Naive thymus-derived CD8-positive, alpha-beta T cell (primary cell): Measurements from ENCODE around the gene IPO5. TPM values are rescaled to one million over a fixed set of nuclear protein-coding genes. Genes with fewer than 3 reads are reported as not detected.

ENCODE experiments used
- ATAC-seq, 2 donors: fragments of 150-1000 bp; cut with Tn5 transposase in 1 of 2; sonication (Bioruptor Pico), chemical (Tn5 transposase) in 1 of 2; 1 replicate in 1 of 2; 2 replicates in 1 of 2; pipeline ENCODE4 v1.10.0; 2021; ENCODE audit warnings: mild to moderate bottlenecking in 2 of 2, moderate library complexity in 2 of 2
- POLR2A ChIA-PET: fragments of 350-600 bp; sonication (Branson Sonifier 250); formaldehyde crosslinking; loops from one replicate; lab custom pipeline; 2021; ENCODE audit warnings: antibody characterized with exemption; lab: Charles Lee
- DNase-seq, 10 donors: peaks; one replicate each; pipeline versions ENCODE4 v3.0.0 to v3.0.0-alpha.2; 2020 to 2022
- H3K27ac Mint-ChIP-seq, 10 donors: one replicate each; pipeline ENCODE4 v1.8.0; 2020 to 2022; ENCODE audit warnings: mild to moderate bottlenecking in 10 of 10, mixed read lengths in 10 of 10, moderate library complexity in 4 of 10, inconsistent platforms in 1 of 10
- H3K27me3 Mint-ChIP-seq, 5 donors: one replicate each; pipeline ENCODE4 v1.8.0; 2021 to 2022; ENCODE audit warnings: mixed read lengths in 5 of 5
- H3K36me3 Mint-ChIP-seq, 3 donors: one replicate each; pipeline ENCODE4 v1.8.0; 2020 to 2022; ENCODE audit warnings: mixed read lengths in 3 of 3, mild to moderate bottlenecking in 2 of 3, inconsistent platforms in 1 of 3
- H3K4me1 Mint-ChIP-seq, 4 donors: one replicate each; pipeline ENCODE4 v1.8.0; 2021 to 2022; ENCODE audit warnings: mixed read lengths in 4 of 4
- H3K4me3 Mint-ChIP-seq, 10 donors: one replicate each; pipeline ENCODE4 v1.8.0; 2020 to 2022; ENCODE audit warnings: mild to moderate bottlenecking in 10 of 10, mixed read lengths in 10 of 10, moderate library complexity in 6 of 10, inconsistent platforms in 1 of 10
- H3K9me3 Mint-ChIP-seq, 9 donors: one replicate each; pipeline ENCODE4 v1.8.0; 2020 to 2022; ENCODE audit warnings: mixed read lengths in 9 of 9, mild to moderate bottlenecking in 3 of 9, inconsistent platforms in 1 of 9, moderate library complexity in 1 of 9
- polyA plus RNA-seq, 3 donors: library from polyadenylated mRNA; unstranded; fragments of 300-500 nt; fragmentation: Illumina TruSeq; gene quantifications; one replicate each; pipeline ENCODE4 v1.2.3, GENCODE V29; 2021
- total RNA-seq, 8 experiments: library from RNA in 2 of 8; stranded (reverse) in 2 of 8; gene quantifications; one replicate each; pipeline ENCODE4 v1.2.3 and lab custom pipeline; 2021 to 2026

The IPO5 gene
- total and polyA plus RNA-seq, 5 experiments from 2014 or later = 33.1 to 94.1 (median 38.8) TPM

GRCh38 chr13:97961340-97961739, 7.9 kb downstream of the IPO5 start:
- no peak for ATAC-seq
- no peak overlapping the region for H3K4me3 Mint-ChIP-seq
- no peaks in the 10 kb centered on the region for H3K36me3 Mint-ChIP-seq

GRCh38 chr13:97962887-97963286, 9.4 kb downstream of the IPO5 start:
- H3K27ac Mint-ChIP-seq = no peak overlapping the region
- DNase-seq (no peak), ATAC-seq (no peak)
- POLR2A ChIA-PET = no interaction called here
- H3K9me3 Mint-ChIP-seq = no peaks in the 10 kb centered on the region
- H3K36me3 Mint-ChIP-seq = no peaks in the 10 kb centered on the region
- no peak overlapping the region for H3K4me3 Mint-ChIP-seq
- peaks cover 5 to 11% (median 6%) of the 10 kb centered on the region in 5 donors for H3K27me3 Mint-ChIP-seq
- H3K4me1 Mint-ChIP-seq = no peaks in the 10 kb centered on the region

More at GRCh38 chr13:97961340-97961739, 7.9 kb downstream of the IPO5 start:
- Mint-ChIP-seq H3K9me3 (no peaks in the 10 kb centered on the region), H3K27ac (no peak overlapping the region), H3K27me3 (peaks cover 0 to 3% (median 0%) of the 10 kb centered on the region in 5 donors), H3K4me1 (no peaks in the 10 kb centered on the region)
- no peak for DNase-seq
- POLR2A ChIA-PET = no interaction called here

GRCh38 chr13:97967226-97967625, 13.8 kb downstream of the IPO5 start:
- Mint-ChIP-seq H3K4me3 (no peak overlapping the region), H3K27ac (no peak overlapping the region), H3K36me3 (no peaks in the 10 kb centered on the region), H3K9me3 (no peaks in the 10 kb centered on the region), H3K4me1 (no peaks in the 10 kb centered on the region), H3K27me3 (peaks cover 10 to 18% (median 12%) of the 10 kb centered on the region in 5 donors)
- POLR2A ChIA-PET = no interaction called here
- ATAC-seq (no peak), DNase-seq (no peak)

- POLR2A ChIA-PET = no interaction called here
- ATAC-seq = no peak
Measured at GRCh38 chr13:97967948-97968347, 14.5 kb downstream of the IPO5 start.

GRCh38 chr13:97971519-97971918, 18.0 kb downstream of the IPO5 start:
- POLR2A ChIA-PET = no interaction called here
- Mint-ChIP-seq H3K4me1 (peaks cover 4 to 10% (median 6%) of the 10 kb centered on the region in 4 donors), H3K4me3 (no peak overlapping the region), H3K27me3 (peaks cover 9 to 16% (median 11%) of the 10 kb centered on the region in 5 donors), H3K36me3 (no peaks in the 10 kb centered on the region), H3K9me3 (no peaks in the 10 kb centered on the region), H3K27ac (no peak overlapping the region)
- no peak for DNase-seq
- ATAC-seq = no peak

More at GRCh38 chr13:97967948-97968347, 14.5 kb downstream of the IPO5 start:
- Mint-ChIP-seq H3K4me3 (no peak overlapping the region), H3K27me3 (peaks cover 10 to 18% (median 12%) of the 10 kb centered on the region in 5 donors), H3K9me3 (no peaks in the 10 kb centered on the region), H3K27ac (peak overlapping the region in 1 of 10 donors; percentile 24), H3K36me3 (no peaks in the 10 kb centered on the region), H3K4me1 (no peaks in the 10 kb centered on the region)
- DNase-seq = no peak

GRCh38 chr13:97974773-97975172, 21.3 kb downstream of the IPO5 start:
- POLR2A ChIA-PET = interaction anchor here (0.9 kb wide), 1 partner anchor 542 kb away, joined by 3 read pairs; no protein-coding TSS in a partner anchor
- Mint-ChIP-seq H3K4me3 (peak overlapping the region in 9 of 10 donors; percentile 38 to 91 (median 67)), H3K27ac (peak overlapping the region in 7 of 10 donors; percentile 25 to 97 (median 65)), H3K4me1 (peaks cover 14 to 31% (median 31%) of the 10 kb centered on the region in 4 donors), H3K36me3 (no peaks in the 10 kb centered on the region), H3K9me3 (no peaks in the 10 kb centered on the region), H3K27me3 (peaks cover 0 to 1% (median 0%) of the 10 kb centered on the region in 5 donors)
- no peak for DNase-seq
- ATAC-seq = no peak

DNA sequence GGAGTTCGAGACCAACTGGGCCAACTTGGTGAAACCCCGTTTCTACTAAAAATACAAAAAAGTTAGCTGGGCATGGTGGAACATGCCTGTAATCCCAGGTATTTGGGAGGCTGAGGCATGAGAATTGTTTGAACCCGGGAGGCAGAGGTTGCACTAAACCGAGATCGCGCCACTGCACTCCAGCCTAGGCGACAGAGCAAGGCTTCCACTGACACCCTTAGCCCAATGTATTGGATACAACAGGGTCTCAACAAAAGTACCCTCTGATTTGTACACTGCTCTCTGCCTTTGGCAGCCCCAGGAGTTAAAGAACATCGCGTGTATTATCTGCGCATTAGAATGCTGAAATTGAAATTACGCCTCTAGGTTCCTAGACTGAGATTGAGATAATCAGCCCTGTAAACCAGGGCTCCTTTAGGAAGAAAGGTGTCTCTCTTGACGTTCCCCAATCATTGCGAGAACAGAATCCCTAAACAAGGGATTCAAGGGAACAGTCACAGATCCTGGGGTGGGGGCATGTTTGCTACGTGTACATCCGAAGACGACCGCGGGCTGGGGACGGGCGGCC, 21.9 kb downstream of the IPO5 start:
- no peak for ATAC-seq
- POLR2A ChIA-PET = interaction anchor here (1.5 kb wide), 1 partner anchor 542 kb away, joined by 8 read pairs; the partner anchor contains the start of gene RAP2A
- Mint-ChIP-seq H3K4me1 (peaks cover 14 to 36% (median 33%) of the 10 kb centered on the region in 4 donors), H3K4me3 (peak overlapping the region; percentile 82 to 95 (median 91)), H3K27ac (peak overlapping the region; percentile 91 to 98 (median 96)), H3K36me3 (no peaks in the 10 kb centered on the region), H3K9me3 (no peaks in the 10 kb centered on the region), H3K27me3 (peaks cover 0 to 1% (median 0%) of the 10 kb centered on the region in 5 donors)
- peak in 1 of 10 donors; percentile 30 for DNase-seq

- Mint-ChIP-seq H3K4me3 (peak overlapping the region; percentile 82 to 95 (median 91)), H3K4me1 (peaks cover 15 to 41% (median 37%) of the 10 kb centered on the region in 4 donors), H3K27ac (peak overlapping the region; percentile 91 to 98 (median 96)), H3K9me3 (no peaks in the 10 kb centered on the region), H3K36me3 (peaks cover 0 to 1% (median 0%) of the 10 kb centered on the region in 3 donors), H3K27me3 (peaks cover 0 to 1% (median 0%) of the 10 kb centered on the region in 5 donors)
- DNase-seq = peak; percentile 82 to 95 (median 89)
- peak; percentile 90 to 92 for ATAC-seq
- POLR2A ChIA-PET = interaction anchor here (0.6 to 1.5 kb wide), 2 partner anchors 528 to 543 kb away, joined by 4 to 8 read pairs; partner anchors contain the start of gene RAP2A
Measured at GRCh38 chr13:97975848-97976609, 22.6 kb downstream of the IPO5 start.

DNA sequence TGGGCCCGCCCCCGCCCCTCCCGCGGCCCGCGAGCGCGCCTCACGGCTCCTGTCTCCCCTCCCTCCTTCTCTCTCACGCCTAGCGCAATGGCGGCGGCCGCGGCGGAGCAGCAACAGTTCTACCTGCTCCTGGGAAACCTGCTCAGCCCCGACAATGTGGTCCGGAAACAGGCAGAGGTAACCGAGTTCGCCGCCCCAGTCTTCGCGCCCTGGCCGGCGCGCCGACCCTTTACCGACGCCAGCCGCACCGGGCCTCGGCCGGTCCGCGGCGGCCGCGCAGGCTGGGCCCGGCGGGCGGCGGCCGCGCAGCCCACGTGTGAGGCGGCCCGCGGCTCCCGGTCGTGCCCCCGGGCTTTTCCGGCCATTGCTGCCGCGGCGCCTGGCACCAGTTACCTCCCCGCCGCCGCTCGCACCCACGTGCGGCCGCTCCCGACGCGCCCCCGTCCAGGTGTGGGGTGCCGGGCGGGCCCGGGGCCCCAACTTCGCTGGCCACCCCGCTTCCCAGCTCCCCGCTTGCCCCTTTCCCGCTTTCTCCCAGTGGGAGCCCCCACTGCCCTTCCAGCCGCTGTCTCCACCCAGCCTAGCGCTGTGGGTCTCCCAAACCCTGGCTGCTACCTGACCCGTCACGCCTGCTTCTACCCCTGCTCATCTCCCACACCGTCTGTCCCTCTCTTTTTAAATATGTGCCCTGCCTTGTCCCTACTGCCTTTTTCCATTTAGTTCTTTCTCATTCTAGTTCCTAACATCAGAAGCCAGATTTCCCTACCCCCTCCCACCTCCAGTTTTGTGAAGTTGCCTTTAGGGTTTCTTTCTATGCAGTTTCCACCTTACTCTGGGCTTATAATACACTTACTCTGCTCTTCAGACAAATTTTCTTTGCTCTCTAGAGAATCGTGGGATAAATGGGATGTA, 23.4 kb downstream of the IPO5 start:
- Mint-ChIP-seq H3K36me3 (peaks cover 0 to 2% (median 0%) of the 10 kb centered on the region in 3 donors), H3K27me3 (no peaks in the 10 kb centered on the region), H3K4me3 (peak overlapping the region; percentile 88 to 97 (median 92)), H3K9me3 (no peaks in the 10 kb centered on the region), H3K4me1 (peaks cover 18 to 49% (median 44%) of the 10 kb centered on the region in 4 donors), H3K27ac (peak overlapping the region; percentile 84 to 96 (median 92))
- POLR2A ChIA-PET = interaction anchor here (0.6 to 1.5 kb wide), 2 partner anchors 529 to 544 kb away, joined by 4 to 8 read pairs; partner anchors contain the start of gene RAP2A
- peak in 3 of 10 donors; percentile 1 to 64 (median 8) for DNase-seq
- ATAC-seq = peak; percentile 76

GRCh38 chr13:97977982-97978381, 24.5 kb downstream of the IPO5 start:
- H3K27me3 Mint-ChIP-seq = no peaks in the 10 kb centered on the region
- peak overlapping the region in 5 of 10 donors; percentile 84 to 93 (median 90) for H3K27ac Mint-ChIP-seq
- DNase-seq (no peak), ATAC-seq (no peak)
- POLR2A ChIA-PET = no interaction called here
- H3K36me3 Mint-ChIP-seq = peaks cover 0 to 12% (median 0%) of the 10 kb centered on the region in 3 donors
- H3K4me1 Mint-ChIP-seq = peaks cover 18 to 52% (median 51%) of the 10 kb centered on the region in 4 donors
- H3K9me3 Mint-ChIP-seq = no peaks in the 10 kb centered on the region
- H3K4me3 Mint-ChIP-seq = peak overlapping the region; percentile 88 to 97 (median 92)

DNA sequence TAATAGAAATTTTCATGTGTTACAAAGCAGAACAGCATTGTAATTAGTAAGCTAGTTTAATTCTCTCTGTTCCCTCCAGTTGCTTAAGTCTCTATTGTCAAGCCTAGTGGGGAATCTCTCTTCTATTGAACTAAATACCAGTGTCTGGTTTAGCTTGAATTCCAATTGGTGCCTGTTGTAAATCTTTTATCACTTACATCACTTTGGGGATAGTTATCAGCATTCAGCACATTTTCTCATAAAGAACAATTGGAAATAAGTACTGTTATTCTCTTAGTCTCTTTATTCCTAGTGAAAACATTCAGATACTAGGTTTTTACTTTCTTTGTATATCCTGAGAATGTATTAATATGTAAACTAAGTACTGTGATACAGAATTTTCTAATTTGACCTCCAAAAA, 25.2 kb downstream of the IPO5 start:
- Mint-ChIP-seq H3K27ac (no peak overlapping the region), H3K9me3 (no peaks in the 10 kb centered on the region), H3K4me3 (peak overlapping the region in 7 of 10 donors; percentile 2 to 95 (median 27)), H3K36me3 (peaks cover 0 to 18% (median 0%) of the 10 kb centered on the region in 3 donors), H3K4me1 (peaks cover 18 to 52% (median 51%) of the 10 kb centered on the region in 4 donors), H3K27me3 (no peaks in the 10 kb centered on the region)
- DNase-seq (no peak), ATAC-seq (no peak)
- POLR2A ChIA-PET = interaction anchor here (1.1 kb wide), 1 partner anchor 545 kb away, joined by 3 read pairs; the partner anchor contains the start of gene RAP2A
